GM19025 (cell line): ENCODE results near the gene RELL1.
A peak's percentile ranks its signal among the peaks of the same experiment; 100 is the strongest.
"Not testable (repeated sequence)": the region's sequence is repeated elsewhere in the genome, so short reads cannot be mapped to it uniquely, and the experiment has no call there.

Source experiments
- ATAC-seq: cut with Tn5 transposase; IDR thresholded peaks from one replicate; pipeline ENCODE4 v1.9.1; 2021; ENCODE audit warnings: mild to moderate bottlenecking, low read depth, moderate library complexity; ENCODE audit not compliant: unreplicated experiment

The RELL1 gene

GRCh38 chr4:37693450-37694190 is 7.4 kb upstream of the RELL1 start:
- no peak for ATAC-seq

- ATAC-seq = no peak
Measured at GRCh38 chr4:37693030-37693429, 6.9 kb upstream of the RELL1 start.

GRCh38 chr4:37690976-37691375 is 4.8 kb upstream of the RELL1 start:
- no peak for ATAC-seq

- no peak for ATAC-seq
Measured at GRCh38 chr4:37689353-37690095, 3.3 kb upstream of the RELL1 start.

- ATAC-seq = no peak
Measured at GRCh38 chr4:37687681-37688080, 1.5 kb upstream of the RELL1 start.

- no peak for ATAC-seq
Measured at GRCh38 chr4:37687194-37687562, 1.0 kb upstream of the RELL1 start.

GRCh38 chr4:37685823-37686372 is 278 bp downstream of the RELL1 start:
- ATAC-seq = peak; percentile 14

GRCh38 chr4:37685161-37685822 is 884 bp downstream of the RELL1 start:
- no peak for ATAC-seq

GRCh38 chr4:37684154-37684553 is 2.0 kb downstream of the RELL1 start:
- no peak for ATAC-seq

- no peak for ATAC-seq
Measured at GRCh38 chr4:37682701-37683401, 3.3 kb downstream of the RELL1 start.

- no peak for ATAC-seq
Measured at GRCh38 chr4:37680089-37680488, 6.1 kb downstream of the RELL1 start.

- ATAC-seq = no peak
Measured at GRCh38 chr4:37679301-37679700, 6.9 kb downstream of the RELL1 start.

GRCh38 chr4:37678624-37679023 is 7.6 kb downstream of the RELL1 start:
- ATAC-seq = no peak

- ATAC-seq = peak; percentile 95
Measured at GRCh38 chr4:37675587-37676290, 10.4 kb downstream of the RELL1 start.

GRCh38 chr4:37674439-37674838 is 11.7 kb downstream of the RELL1 start:
- ATAC-seq = no peak

- no peak for ATAC-seq
Measured at GRCh38 chr4:37673538-37674192, 12.5 kb downstream of the RELL1 start.

GRCh38 chr4:37671072-37671471 is 15.1 kb downstream of the RELL1 start:
- ATAC-seq = no peak

- no peak for ATAC-seq
Measured at GRCh38 chr4:37670249-37670648, 15.9 kb downstream of the RELL1 start.

GRCh38 chr4:37669124-37669523 is 17.1 kb downstream of the RELL1 start:
- ATAC-seq = not testable (repeated sequence)
